ENCODE measurements around the gene TMPRSS15.

TMPRSS15 gene

DNA sequence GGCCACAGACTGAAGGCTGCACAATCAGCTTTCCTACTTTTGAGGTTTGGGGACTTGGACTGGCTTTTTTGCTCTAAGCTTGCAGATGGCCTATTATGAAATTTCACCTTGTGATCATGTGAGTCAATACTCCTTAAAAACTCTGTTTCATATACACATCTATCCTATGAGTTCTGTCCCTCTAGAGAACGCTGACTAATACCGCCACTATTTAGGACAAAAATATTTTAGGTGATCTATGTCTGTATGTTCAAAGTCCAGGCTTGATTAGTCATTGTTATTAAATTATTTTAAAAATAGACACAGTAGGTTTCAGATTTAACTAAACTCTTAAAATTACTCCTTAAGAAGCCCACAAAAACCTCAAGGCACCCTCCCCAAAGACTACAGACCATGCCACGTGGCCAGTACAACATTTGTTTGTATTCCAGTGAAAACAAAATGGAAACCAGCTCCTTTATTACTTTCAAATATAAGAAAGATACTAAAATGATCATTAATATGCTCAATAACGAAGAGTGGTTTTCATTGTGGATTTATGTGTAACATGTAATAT, 63.1 kb downstream of the TMPRSS15 start:
- no peak for DNase-seq

DNA sequence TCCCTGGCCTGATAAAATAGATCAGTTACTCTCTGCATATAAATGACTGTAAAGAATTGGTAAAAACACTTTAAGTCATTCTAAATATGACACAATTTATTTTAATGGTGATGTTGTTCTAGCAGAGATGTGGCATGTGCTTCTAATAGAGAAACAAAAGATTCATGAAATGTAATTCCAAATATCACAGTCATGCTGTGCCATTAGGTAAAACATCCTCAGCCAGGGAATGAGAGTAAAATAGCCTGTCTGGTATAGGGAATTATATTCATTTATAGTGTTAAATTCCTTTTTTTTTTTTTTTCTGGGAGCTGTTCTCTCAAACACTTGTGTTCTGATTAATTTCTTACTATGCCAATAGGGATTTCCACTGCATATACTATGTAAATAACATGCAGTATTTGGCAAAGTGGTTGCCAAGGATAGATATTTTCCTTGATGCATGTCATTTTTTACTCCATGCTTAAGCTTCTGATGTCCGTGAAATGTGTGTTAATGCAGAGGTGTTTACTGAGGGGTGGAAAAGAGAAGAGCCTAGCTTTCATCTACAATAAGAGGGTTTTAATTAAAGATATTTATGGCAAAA, 67.8 kb downstream of the TMPRSS15 start:
- no peak for DNase-seq

DNA sequence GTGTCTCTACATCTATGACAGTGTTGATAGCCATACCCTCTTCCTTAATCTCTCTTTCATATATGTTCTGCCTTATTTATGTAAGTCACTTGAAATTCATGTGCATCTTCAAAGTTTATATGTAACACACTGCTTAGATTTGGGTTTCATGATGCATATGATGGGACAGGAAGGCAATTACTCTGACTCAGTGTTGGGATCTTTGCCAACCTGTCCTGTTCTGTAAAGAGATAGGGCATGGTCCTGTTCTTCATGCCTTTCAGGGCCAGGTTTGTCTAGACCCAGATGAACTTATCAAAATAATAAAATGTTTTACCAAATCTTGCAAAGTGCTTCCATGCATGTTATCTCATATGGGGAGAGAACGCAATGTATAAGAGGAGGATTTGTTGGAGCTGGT, 69.5 kb downstream of the TMPRSS15 start:
- no peak for DNase-seq

DNA sequence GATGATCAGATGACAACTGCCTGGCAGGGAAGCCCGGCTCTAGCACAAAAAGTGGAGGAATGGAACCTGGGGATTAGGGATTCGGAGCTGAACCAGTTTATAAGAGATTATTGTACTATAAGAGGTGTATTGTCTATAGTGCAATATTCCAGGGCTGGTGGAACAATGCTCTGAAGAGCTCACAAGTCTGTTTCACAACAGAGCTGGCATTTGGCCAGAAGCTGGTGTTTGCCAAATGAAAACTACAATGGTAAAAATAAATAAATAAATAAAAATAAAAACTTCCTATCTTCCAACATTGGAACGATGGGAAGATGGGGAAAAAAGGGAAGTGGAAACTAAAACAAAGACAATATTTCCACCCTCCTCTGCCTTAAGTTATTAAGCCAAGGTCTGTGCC, 85.4 kb downstream of the TMPRSS15 start:
- no peak for DNase-seq

DNA sequence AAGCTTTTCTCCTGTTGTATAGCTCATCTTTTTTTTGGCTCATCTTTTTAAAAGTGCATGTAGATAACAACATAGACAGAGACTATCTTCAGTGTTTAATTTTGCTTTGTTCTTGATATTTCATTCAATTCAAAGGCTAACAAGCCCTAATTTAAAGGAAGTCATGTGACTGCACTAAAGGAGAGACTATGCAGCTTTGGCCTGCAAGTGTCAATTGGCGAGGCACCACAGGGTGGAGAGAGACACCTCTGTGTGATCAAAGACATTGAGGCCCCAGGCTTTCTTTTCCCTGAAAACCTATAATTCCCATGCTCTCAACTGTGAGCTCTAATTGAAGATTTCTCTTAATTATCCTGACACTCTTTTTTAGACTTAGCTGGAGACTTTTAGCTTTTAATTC, 105.4 kb downstream of the TMPRSS15 start:
- DNase-seq, result no peak

DNA sequence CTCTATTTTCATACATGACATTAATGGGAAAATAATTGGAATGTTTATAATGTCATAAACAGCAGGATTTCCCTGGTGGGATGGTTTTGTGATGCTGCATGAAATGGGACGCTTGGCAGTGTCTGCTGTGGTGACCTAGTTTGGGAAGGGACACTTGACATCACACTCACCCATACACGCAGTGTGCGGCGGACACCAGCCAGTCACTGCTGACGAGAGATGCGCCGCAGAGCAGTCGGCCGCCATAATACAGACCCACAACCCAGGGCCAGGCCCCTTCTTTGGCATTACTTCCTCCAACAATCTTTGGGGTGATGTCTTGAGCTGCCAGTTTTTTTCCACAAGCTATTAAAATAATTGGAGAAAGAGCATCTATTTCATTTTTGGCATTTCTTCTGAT, 109.5 kb downstream of the TMPRSS15 start:
- no peak for DNase-seq

DNA sequence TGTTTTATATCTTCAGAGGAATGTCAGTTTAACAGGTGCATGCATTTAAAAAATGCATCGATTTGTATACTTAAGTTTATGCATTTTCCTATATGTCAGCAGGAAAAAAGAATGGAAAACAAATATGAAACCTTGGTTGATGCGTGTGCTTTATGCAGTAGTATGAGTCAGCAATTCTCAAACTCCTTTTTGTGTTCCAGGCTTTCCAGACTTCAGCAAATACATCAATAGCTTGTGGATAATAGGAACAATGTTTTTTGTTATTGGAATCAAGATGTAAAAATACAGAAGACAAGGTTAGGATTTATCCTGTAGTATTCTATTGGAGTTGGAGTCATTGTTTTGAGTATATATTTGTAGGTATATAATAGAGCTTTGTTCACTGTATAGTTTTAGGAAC, 113.7 kb downstream of the TMPRSS15 start:
- DNase-seq, result no peak

DNA sequence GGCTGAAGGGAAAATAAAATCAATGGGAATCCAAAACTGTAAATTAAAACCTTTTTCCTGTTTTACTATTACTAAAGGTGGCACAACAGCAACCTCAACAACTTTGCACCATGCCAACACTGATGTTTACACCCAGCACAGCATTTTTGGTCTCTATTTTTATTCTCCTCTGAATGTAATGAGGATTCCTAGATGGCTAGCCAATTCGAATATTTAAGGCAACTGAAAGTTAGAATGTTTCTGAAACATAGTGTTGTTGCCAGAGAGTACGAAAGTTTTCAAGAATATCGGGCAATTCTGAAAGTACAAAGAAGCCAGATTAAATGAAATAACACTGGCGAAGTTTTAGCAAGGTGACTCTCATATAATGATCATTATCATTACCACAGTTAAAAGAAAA, 118.2 kb downstream of the TMPRSS15 start:
- DNase-seq, result no peak

DNA sequence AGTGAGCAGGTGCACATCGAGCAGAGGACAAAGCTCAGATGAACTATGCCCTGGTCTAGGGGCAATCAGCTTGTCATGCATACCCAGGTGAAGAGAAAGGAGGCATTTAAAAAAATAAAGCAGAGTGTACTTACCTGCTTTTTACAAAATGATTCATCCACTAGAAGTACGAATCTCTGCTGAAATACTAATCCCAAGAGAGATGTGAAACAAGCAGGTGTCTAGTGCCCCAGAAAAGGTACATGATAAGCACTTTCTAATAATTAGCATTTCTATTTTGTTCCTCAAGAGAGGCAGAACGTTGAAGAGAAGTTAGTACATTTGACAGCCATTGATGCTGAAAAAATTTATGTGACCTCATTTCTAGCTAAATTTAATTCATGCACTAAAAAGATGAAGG, 127.8 kb downstream of the TMPRSS15 start:
- DNase-seq, result no peak

DNA sequence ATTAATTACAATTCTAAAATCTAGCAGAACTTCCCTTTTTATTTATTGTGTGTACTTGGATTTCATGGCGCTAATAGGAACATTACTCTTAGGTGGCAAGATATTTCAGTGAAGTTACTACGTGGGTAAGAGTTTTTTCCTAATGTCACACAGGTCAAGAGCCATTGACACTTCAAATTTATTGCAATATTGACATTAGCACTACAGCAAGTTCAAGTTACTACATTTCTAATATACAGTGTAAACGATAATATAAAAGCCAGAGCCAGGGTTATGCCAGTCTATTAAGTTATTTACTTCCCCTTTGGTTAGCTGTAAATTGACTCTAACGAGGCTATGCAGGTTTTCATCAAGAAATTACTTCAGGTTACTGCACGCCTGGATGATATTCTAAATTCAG, 129.2 kb downstream of the TMPRSS15 start:
- DNase-seq, result no peak

DNA sequence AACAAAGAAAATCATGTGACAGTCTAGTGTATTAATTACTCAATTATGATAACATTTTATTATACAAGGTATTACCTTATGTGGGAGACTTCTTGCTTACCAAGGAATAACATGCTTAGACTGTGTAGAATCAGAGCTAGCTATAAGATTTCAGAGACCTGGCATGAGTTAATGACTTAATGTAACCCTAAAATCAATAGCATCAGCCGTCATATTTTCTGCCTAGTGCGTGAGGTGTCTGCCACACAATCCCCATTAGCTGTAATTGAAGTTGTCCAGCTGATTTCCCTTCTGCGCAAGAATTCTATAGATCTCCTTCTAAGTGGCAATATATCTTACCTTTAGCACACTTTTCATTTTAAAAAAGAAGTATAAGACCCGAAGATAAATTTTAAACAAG, 130.2 kb downstream of the TMPRSS15 start:
- DNase-seq, result no peak

DNA sequence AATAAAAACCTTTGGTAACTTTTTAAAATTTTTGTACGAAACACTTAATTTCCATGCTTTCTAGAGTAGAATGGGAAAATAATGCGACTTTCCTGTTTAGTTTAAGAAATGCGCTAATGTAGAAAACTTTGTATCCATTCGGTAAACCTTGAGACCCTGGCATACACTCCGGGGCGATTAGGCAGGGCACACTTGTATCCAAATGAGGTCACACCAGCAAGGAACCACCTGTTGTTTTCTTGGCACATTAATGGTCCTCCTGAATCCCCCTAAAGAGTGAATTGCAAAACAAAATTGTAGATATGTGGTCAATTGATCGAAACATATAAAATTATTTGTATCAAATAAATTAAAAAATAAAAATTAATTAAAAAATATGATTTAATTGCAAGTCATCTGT, 133.7 kb downstream of the TMPRSS15 start:
- no peak for DNase-seq

DNA sequence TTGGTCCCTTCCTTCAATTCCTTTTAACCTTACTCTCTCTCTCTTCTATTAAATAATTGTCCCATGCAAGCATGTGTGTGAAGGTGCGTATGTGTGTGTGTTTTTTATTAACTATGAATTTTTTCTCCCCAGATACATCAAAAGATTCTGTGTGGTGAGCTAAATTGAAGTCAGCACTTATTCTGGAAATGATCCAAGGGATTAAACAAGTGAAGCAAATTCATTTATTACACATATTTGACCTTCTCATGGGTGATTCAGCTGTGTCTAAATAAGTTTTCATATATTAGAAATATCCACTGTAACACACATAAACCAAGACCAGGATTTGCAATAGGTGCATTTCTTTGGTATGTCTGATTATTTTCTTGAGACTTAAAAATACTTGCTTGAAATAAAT, 134.7 kb downstream of the TMPRSS15 start:
- DNase-seq, result no peak

DNA sequence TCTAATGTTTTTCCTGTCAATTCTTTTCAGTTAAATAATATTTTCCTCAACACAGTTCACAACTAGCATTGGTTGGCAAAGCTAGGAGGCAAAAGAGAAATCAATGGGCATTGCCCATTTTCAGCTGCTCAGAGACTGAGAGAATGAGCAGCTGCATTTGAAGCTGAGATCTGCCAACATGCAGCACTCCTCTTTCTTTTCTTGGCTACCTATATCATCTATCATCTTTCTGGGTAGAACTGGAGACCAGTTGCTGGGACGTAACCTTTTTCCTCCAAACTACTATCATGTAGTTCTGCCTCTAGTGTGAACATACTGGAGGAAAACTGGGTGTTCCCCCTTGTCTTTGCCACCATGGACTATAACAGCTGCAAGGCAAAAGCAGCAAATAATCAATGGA, 136.1 kb downstream of the TMPRSS15 start:
- DNase-seq, result no peak

DNA sequence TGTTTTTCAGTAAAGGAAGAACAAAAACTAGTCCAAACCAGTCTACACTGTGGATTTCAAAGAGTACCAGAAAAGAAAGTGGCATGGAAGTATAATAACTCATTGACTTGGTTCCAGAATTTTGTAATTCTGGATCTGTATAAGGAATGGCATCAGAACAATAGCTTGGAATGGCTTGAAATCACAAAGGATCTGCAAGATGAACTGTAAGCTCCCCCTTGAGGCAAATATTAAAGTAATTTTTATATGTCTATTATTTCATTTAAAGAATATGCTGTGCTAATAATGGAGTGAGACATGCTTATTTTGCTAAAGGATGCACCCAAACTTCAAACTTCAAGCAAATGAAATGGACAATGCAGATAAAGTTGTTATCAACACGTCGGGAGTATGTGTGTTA, 137.6 kb downstream of the TMPRSS15 start:
- DNase-seq, result no peak

DNA sequence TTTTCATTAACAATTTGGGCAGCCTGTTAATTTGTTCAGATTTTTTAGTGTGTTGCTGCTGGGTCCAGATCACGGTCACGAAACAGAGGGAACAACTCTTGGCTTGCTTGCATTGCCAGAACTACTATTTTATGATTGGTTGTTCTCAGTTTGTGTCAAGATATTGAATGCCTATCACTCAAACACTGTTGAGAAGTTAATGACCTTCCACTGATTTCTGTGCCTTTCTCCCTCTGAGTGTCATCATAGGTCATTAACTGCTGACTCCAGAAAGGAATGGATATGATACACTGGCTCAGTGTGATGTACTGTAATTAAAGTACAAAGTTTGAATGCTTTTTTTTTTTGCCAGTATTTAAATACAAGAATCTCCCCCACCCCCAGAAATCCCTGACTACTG, 149.8 kb downstream of the TMPRSS15 start:
- no peak for DNase-seq

DNA sequence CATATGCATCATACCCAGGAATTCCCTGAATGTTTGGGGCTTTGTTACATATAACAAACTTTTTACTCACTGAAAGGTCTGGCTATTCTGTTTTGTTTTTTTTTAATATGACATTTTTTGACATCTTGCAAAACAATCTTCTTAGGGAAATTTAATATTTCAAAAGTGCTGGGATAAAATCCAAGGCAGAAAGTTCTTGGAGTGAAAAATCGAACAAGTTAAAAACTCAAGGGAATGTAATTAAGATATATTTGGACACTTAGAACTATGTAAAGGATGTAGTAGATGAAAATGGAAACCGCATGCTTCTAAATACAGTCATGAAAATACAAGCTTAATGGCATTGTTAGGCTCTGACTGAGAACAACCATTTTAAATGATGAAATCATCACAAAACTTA, 150.4 kb downstream of the TMPRSS15 start:
- DNase-seq, result no peak

DNA sequence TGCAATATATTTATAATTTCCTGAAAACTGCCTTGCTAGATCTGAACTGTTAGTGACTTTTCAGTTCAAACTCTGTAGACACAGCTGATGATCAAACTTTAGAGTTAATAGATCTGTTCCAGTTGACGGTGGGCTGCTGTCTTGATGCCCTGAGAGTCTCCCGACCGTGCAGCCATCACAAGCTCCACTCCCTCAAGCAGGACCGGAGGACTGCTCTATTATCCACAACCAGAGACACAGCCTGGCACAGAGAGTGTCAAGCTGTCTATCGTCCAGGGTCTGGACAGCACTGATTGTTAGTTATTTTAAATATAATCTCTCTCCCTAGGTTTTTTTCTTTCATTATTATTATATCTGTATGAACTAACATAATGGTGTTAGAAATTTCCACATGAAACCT, 150.9 kb downstream of the TMPRSS15 start:
- DNase-seq, result no peak

DNA sequence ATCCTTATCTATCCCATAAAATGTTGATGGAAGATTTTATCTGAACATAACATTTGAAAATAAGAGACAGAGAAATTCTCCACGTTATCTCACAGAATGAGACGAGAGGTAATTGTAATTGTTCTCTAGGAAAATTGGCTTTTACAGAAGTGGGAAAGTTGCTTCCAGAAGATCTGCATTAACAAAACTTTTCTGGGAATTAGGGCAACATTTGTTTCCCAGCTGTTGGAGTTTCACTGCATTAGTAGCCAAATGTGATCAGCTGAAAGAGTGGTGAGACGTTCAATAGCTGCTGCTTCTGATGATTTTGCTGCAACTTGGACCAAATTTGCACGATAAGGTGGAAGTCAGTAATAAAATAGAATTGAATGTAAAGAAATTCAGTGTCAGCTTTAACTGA, 151.3 kb downstream of the TMPRSS15 start:
- no peak for DNase-seq

DNA sequence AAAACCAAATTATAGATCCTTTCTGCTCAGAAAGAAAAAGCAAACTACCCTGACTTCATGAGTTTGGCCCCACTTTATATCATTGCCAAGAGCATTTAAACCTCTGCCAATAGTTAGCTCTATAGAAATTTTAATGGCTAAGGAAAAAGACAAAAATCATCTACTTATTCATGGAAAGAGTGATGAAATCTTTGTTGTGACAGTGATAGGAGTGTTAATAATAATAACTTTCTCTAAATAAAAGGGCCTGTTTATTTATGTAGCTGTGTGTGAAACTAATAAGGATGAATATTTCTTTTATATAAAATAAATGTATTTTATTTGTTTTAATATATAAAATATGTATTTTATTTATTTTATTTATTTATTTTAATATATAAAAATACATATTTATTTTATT, 152.5 kb downstream of the TMPRSS15 start:
- DNase-seq, result no peak

DNA sequence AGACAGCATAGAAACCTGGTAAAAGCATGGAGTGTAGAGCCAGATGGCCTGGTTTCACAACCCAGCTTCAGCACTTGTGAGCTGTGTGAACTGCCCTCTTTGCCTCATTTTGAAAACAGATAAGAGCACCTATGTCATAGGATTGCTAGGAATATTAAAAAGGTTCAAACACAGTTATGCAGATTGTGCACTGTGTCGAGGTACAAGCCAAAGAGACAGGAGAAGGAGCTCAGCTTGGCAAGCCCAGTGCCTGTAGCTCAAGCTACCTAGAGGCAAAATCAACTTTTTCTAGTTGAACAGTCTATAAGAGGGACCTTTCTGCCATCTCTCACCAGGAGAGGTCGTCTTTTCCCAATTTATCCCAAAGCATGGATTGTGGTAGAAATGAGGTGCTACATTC, 153.9 kb downstream of the TMPRSS15 start:
- no peak for DNase-seq

DNA sequence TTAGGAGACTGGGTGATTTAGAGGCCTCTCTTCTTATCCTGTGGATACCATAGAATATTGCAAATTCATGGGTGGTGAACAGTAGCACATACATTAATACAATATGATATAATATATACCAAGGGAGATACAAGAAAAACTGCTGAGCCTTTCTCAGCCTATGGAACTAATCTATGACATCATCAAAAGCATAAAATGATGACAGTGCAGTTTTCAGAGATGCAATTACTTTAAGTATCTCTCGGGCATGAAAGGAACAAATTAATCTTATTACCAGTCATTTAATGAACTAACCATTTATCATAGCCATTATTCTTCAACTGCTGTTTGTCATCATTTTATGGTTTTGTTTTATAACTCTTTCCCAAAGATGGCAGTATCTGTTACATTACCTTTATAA, 155.4 kb downstream of the TMPRSS15 start:
- DNase-seq, result no peak

DNA sequence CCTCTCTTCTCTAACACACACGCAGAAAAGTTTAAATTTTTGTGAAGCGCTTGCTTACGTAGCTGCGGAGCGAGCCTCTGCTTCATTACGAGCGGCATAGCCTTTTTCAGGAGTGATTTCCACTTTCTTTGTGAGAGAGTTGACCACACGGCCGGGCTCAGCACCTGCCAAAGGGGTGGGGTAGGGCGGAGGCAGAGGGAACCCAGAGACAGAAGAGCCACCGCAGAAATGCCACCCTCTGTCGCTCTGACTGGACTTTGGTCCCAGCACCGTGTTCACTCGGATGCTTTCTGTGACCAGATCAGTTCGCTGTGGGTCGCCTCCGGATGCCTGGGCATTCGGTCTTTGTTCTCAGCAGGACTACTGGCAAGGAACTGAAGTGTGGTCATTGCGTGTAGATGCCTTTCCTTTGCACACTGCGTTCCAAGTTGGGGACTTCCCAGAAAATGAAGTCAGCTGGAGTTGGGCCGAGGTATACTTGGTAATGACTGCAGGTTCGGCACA, 158.1 kb downstream of the TMPRSS15 start:
- no peak for DNase-seq

DNA sequence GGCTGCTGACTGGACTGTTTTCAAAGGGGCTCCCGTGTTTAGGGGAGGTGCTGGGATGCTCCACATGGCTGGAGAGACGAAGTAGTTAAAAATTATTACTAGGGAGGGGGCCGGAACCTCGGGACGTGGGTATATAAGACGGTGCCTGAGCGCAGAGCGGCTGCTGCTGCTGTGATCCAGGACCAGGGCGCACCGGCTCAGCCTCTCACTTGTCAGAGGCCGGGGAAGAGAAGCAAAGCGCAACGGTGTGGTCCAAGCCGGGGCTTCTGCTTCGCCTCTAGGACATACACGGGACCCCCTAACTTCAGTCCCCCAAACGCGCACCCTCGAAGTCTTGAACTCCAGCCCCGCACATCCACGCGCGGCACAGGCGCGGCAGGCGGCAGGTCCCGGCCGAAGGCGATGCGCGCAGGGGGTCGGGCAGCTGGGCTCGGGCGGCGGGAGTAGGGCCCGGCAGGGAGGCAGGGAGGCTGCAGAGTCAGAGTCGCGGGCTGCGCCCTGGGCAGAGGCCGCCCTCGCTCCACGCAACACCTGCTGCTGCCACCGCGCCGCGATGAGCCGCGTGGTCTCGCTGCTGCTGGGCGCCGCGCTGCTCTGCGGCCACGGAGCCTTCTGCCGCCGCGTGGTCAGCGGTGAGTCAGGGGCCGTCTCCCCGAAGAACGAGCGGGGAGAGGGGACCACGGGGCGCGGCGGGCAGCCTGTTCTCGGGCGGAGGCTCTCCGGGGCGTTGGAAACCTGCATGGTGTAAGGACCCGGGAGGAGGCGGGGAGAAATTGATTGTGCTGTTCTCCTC, 158.7 kb downstream of the TMPRSS15 start, which contains the start of gene CHODL:
Gene CHODL, plus strand, starts transcription at position 163 of the 793 bp plus-strand sequence. Its CDS starts 391 bp downstream, at position 554.
- no peak for DNase-seq

All from stimulated activated CD4-positive, alpha-beta T cell treated with anti-CD3 and anti-CD28 coated beads, Interleukin-4, amount 100 ng/mL, for 4 hours (primary cell).